Measurements from ENCODE around the gene SPNS1.
"Not testable (repeated sequence)": the region's sequence is repeated elsewhere in the genome, so short reads cannot be mapped to it uniquely, and the experiment has no call there.

The SPNS1 gene

GRCh38 chr16:28992496-28992895 lies 17.9 kb downstream of the SPNS1 start:
- ChIA-PET CTCF (no interaction called here), POLR2A (no interaction called here)
- no peak for TF ChIP-seq CTBP1 (IDR thresholded peaks at IDR 0.05; ENCODE audit: borderline replicate concordance)
- TF ChIP-seq FOXA1 (IDR thresholded peaks at IDR 0.05): no peak
- TF ChIP-seq SP1 (IDR thresholded peaks at IDR 0.05): no peak
- TF ChIP-seq ELF4 (IDR thresholded peaks at IDR 0.05): no peak
- TF ChIP-seq FOXM1 (IDR thresholded peaks at IDR 0.05; ENCODE audit: borderline replicate concordance): no peak
- TF ChIP-seq FOXK2 (IDR thresholded peaks at IDR 0.05): no peak
- TF ChIP-seq ZNF384 (IDR thresholded peaks at IDR 0.05): no peak
- no peak for DNase-seq (ENCODE audit: extremely low spot score)

GRCh38 chr16:28998837-28999236 lies 24.3 kb downstream of the SPNS1 start:
- no peak for TF ChIP-seq FOXA1 (IDR thresholded peaks at IDR 0.05)
- TF ChIP-seq PKNOX1 (IDR thresholded peaks at IDR 0.05): no peak
- TF ChIP-seq L3MBTL2 (conservative IDR thresholded peaks at IDR 0.05): no peak
- no peak for TF ChIP-seq SUZ12 (IDR thresholded peaks at IDR 0.05)
- TF ChIP-seq HDGF (IDR thresholded peaks at IDR 0.05; ENCODE audit: borderline replicate concordance): no peak
- TF ChIP-seq SP1 (IDR thresholded peaks at IDR 0.05): no peak
- TF ChIP-seq TARDBP (IDR thresholded peaks at IDR 0.05): no peak
- no peak for TF ChIP-seq ZNF384 (IDR thresholded peaks at IDR 0.05)
- no peak for TF ChIP-seq CTBP1 (IDR thresholded peaks at IDR 0.05; ENCODE audit: borderline replicate concordance)
- CTCF ChIA-PET: interaction anchor here (0.6 kb wide), 1 partner anchor 33 kb away, joined by 4 read pairs; no protein-coding TSS in a partner anchor
- POLR2A ChIA-PET: no interaction called here
- DNase-seq (ENCODE audit: extremely low spot score): no peak

- TF ChIP-seq CTBP1 (IDR thresholded peaks at IDR 0.05; ENCODE audit: borderline replicate concordance): no peak
- TF ChIP-seq FOXA1 (IDR thresholded peaks at IDR 0.05): no peak
- TF ChIP-seq L3MBTL2 (conservative IDR thresholded peaks at IDR 0.05): no peak
- TF ChIP-seq LEF1 (IDR thresholded peaks at IDR 0.05; ENCODE audit: borderline replicate concordance): no peak
- TF ChIP-seq NFRKB (IDR thresholded peaks at IDR 0.05): no peak
- ChIA-PET CTCF (no interaction called here), POLR2A (no interaction called here)
- DNase-seq (ENCODE audit: extremely low spot score): no peak
Measured at GRCh38 chr16:28999577-28999976, 25.0 kb downstream of the SPNS1 start.

- ChIA-PET CTCF (no interaction called here), POLR2A (no interaction called here)
- no peak for TF ChIP-seq FOXA1 (IDR thresholded peaks at IDR 0.05)
- no peak for TF ChIP-seq NFRKB (IDR thresholded peaks at IDR 0.05)
- TF ChIP-seq SP1 (IDR thresholded peaks at IDR 0.05): no peak
- TF ChIP-seq HDGF (IDR thresholded peaks at IDR 0.05; ENCODE audit: borderline replicate concordance): no peak
- DNase-seq (ENCODE audit: extremely low spot score): no peak
Measured at GRCh38 chr16:29000019-29000418, 25.4 kb downstream of the SPNS1 start.

GRCh38 chr16:29004496-29005139 lies 30.0 kb downstream of the SPNS1 start:
- CTCF ChIA-PET; POLR2A ChIA-PET; DNase-seq (ENCODE audit: extremely low spot score): not testable (repeated sequence)

- DNase-seq (ENCODE audit: extremely low spot score): peak; percentile 3
- no peak for TF ChIP-seq FOXM1 (IDR thresholded peaks at IDR 0.05; ENCODE audit: borderline replicate concordance)
- no peak for TF ChIP-seq PKNOX1 (IDR thresholded peaks at IDR 0.05)
- no peak for TF ChIP-seq SP1 (IDR thresholded peaks at IDR 0.05)
- TF ChIP-seq L3MBTL2 (conservative IDR thresholded peaks at IDR 0.05): no peak
- TF ChIP-seq ZNF384 (IDR thresholded peaks at IDR 0.05): no peak
- no peak for TF ChIP-seq FOXA1 (IDR thresholded peaks at IDR 0.05)
- TF ChIP-seq ELF4 (IDR thresholded peaks at IDR 0.05): no peak
- no peak for TF ChIP-seq TARDBP (IDR thresholded peaks at IDR 0.05)
- no peak for TF ChIP-seq SUZ12 (IDR thresholded peaks at IDR 0.05)
- TF ChIP-seq NFRKB (IDR thresholded peaks at IDR 0.05): no peak
- TF ChIP-seq FOXK2 (IDR thresholded peaks at IDR 0.05): no peak
- no peak for TF ChIP-seq BHLHE40 (IDR thresholded peaks at IDR 0.05; ENCODE audit: borderline replicate concordance)
- TF ChIP-seq HDGF (IDR thresholded peaks at IDR 0.05; ENCODE audit: borderline replicate concordance): no peak
- TF ChIP-seq ARNT (IDR thresholded peaks at IDR 0.05): no peak
- no peak for TF ChIP-seq LEF1 (IDR thresholded peaks at IDR 0.05; ENCODE audit: borderline replicate concordance)
- no peak for TF ChIP-seq CTBP1 (IDR thresholded peaks at IDR 0.05; ENCODE audit: borderline replicate concordance)
- CTCF ChIA-PET: no interaction called here
- POLR2A ChIA-PET: no interaction called here
Measured at GRCh38 chr16:29007730-29008593, 33.4 kb downstream of the SPNS1 start.

GRCh38 chr16:29009050-29009837 lies 34.7 kb downstream of the SPNS1 start:
- TF ChIP-seq SUZ12 (IDR thresholded peaks at IDR 0.05) (no peak), TARDBP (IDR thresholded peaks at IDR 0.05) (no peak), L3MBTL2 (conservative IDR thresholded peaks at IDR 0.05) (no peak), PKNOX1 (IDR thresholded peaks at IDR 0.05) (no peak), SP1 (IDR thresholded peaks at IDR 0.05) (no peak), BHLHE40 (IDR thresholded peaks at IDR 0.05; ENCODE audit: borderline replicate concordance) (no peak), LEF1 (IDR thresholded peaks at IDR 0.05; ENCODE audit: borderline replicate concordance) (no peak), NFRKB (IDR thresholded peaks at IDR 0.05) (no peak), FOXA1 (IDR thresholded peaks at IDR 0.05) (no peak), FOXM1 (IDR thresholded peaks at IDR 0.05; ENCODE audit: borderline replicate concordance) (no peak), FOXK2 (IDR thresholded peaks at IDR 0.05) (no peak)
- CTCF ChIA-PET: no interaction called here
- POLR2A ChIA-PET: interaction anchor here (1.2 kb wide), 1 partner anchor 19 kb away, joined by 3 read pairs; no protein-coding TSS in a partner anchor
- DNase-seq (ENCODE audit: extremely low spot score): no peak

All from HEK293T (cell line).